ENCODE data around the gene ATP6AP2. TPM values are rescaled to one million over a fixed set of nuclear protein-coding genes. Genes with fewer than 3 reads are reported as not detected.

The ATP6AP2 gene
- total and polyA plus RNA-seq, 9 of the 15 experiments (the other 6 are each of a cell fraction or from before 2014, with no cell fraction given) = 23.3 to 131 (median 41.9) TPM

DNA sequence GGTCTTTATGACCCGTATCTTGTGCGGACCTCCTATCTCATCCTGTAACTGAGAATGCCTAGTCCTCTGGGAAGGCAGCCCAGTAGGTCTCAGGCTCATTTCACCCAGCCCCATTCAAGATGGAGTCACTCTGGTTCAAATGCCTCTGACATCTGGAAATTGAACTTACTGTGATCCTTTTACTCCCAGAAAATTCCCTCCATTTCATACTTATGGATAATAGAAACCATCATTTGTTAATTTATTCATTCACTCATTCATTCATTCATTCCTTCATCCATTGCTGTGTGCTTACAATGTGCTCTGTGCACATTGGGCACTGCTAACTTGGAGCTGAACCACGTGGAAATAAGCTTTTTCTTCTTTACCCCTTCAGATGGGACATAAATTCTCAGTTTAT lies 9.2 kb upstream of the ATP6AP2 start (continued):
- no peak for TF ChIP-seq SMAD2 (IDR thresholded peaks at IDR 0.05; ENCODE audit: low read depth, low read length)
- no peak for TF ChIP-seq SMARCA5 (IDR thresholded peaks at IDR 0.05)
- TF ChIP-seq TRIM28 (IDR thresholded peaks at IDR 0.05) = no peak
- peak; percentile 88; the same call in 1 of the 2 replicates for TF ChIP-seq ZNF444 (CRISPR knock-in tag; IDR thresholded peaks at IDR 0.05)
- TF ChIP-seq, protein P1, sequence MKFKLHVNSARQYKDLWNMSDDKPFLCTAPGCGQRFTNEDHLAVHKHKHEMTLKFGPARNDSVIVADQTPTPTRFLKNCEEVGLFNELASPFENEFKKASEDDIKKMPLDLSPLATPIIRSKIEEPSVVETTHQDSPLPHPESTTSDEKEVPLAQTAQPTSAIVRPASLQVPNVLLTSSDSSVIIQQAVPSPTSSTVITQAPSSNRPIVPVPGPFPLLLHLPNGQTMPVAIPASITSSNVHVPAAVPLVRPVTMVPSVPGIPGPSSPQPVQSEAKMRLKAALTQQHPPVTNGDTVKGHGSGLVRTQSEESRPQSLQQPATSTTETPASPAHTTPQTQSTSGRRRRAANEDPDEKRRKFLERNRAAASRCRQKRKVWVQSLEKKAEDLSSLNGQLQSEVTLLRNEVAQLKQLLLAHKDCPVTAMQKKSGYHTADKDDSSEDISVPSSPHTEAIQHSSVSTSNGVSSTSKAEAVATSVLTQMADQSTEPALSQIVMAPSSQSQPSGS (CRISPR knock-in tag; IDR thresholded peaks at IDR 0.05) = no peak
- TF ChIP-seq ELF2 (CRISPR knock-in tag; IDR thresholded peaks at IDR 0.05) = peak; percentile 85
- TF ChIP-seq, protein P2, sequence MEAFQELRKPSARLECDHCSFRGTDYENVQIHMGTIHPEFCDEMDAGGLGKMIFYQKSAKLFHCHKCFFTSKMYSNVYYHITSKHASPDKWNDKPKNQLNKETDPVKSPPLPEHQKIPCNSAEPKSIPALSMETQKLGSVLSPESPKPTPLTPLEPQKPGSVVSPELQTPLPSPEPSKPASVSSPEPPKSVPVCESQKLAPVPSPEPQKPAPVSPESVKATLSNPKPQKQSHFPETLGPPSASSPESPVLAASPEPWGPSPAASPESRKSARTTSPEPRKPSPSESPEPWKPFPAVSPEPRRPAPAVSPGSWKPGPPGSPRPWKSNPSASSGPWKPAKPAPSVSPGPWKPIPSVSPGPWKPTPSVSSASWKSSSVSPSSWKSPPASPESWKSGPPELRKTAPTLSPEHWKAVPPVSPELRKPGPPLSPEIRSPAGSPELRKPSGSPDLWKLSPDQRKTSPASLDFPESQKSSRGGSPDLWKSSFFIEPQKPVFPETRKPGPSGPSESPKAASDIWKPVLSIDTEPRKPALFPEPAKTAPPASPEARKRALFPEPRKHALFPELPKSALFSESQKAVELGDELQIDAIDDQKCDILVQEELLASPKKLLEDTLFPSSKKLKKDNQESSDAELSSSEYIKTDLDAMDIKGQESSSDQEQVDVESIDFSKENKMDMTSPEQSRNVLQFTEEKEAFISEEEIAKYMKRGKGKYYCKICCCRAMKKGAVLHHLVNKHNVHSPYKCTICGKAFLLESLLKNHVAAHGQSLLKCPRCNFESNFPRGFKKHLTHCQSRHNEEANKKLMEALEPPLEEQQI (IDR thresholded peaks at IDR 0.05) = no peak
- TF ChIP-seq, protein P3, sequence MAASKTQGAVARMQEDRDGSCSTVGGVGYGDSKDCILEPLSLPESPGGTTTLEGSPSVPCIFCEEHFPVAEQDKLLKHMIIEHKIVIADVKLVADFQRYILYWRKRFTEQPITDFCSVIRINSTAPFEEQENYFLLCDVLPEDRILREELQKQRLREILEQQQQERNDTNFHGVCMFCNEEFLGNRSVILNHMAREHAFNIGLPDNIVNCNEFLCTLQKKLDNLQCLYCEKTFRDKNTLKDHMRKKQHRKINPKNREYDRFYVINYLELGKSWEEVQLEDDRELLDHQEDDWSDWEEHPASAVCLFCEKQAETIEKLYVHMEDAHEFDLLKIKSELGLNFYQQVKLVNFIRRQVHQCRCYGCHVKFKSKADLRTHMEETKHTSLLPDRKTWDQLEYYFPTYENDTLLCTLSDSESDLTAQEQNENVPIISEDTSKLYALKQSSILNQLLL (CRISPR knock-in tag; IDR thresholded peaks at IDR 0.05; ENCODE audit: borderline replicate concordance) = no peak
- TF ChIP-seq KLF10 (CRISPR knock-in tag; IDR thresholded peaks at IDR 0.05) = no peak
- no peak for TF ChIP-seq CBX1 (IDR thresholded peaks at IDR 0.05; ENCODE audit: low read depth)
- TF ChIP-seq SP2 (IDR thresholded peaks at IDR 0.05; ENCODE audit: extremely low read depth, low read depth, low read length, poor library complexity, severe bottlenecking) = no peak
- no peak for TF ChIP-seq NFYB (IDR thresholded peaks at IDR 0.05; ENCODE audit: extremely low read depth, insufficient read length)
- TF ChIP-seq, protein P4, sequence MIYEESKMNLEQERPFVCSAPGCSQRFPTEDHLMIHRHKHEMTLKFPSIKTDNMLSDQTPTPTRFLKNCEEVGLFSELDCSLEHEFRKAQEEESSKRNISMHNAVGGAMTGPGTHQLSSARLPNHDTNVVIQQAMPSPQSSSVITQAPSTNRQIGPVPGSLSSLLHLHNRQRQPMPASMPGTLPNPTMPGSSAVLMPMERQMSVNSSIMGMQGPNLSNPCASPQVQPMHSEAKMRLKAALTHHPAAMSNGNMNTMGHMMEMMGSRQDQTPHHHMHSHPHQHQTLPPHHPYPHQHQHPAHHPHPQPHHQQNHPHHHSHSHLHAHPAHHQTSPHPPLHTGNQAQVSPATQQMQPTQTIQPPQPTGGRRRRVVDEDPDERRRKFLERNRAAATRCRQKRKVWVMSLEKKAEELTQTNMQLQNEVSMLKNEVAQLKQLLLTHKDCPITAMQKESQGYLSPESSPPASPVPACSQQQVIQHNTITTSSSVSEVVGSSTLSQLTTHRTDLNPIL (CRISPR knock-in tag; IDR thresholded peaks at IDR 0.05) = 0 out of 2 replicates have a peak, but pooled peaks have one; percentile 75
- TF ChIP-seq ZNF239 (CRISPR knock-in tag; IDR thresholded peaks at IDR 0.05) = peak; percentile 90
- TF ChIP-seq, protein P5, sequence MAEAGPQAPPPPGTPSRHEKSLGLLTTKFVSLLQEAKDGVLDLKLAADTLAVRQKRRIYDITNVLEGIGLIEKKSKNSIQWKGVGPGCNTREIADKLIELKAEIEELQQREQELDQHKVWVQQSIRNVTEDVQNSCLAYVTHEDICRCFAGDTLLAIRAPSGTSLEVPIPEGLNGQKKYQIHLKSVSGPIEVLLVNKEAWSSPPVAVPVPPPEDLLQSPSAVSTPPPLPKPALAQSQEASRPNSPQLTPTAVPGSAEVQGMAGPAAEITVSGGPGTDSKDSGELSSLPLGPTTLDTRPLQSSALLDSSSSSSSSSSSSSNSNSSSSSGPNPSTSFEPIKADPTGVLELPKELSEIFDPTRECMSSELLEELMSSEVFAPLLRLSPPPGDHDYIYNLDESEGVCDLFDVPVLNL (CRISPR knock-in tag; IDR thresholded peaks at IDR 0.05; ENCODE audit: low read depth) = no peak
- TF ChIP-seq MED1 (CRISPR knock-in tag; IDR thresholded peaks at IDR 0.05; ENCODE audit: borderline replicate concordance) = no peak
- no peak for TF ChIP-seq FOXK2 (conservative IDR thresholded peaks at IDR 0.05 in 1 of 2, IDR thresholded peaks at IDR 0.05 in 1 of 2; ENCODE audit: low read depth in 2 of 2)
- peak; percentile 95 for TF ChIP-seq BACH1 (tag; IDR thresholded peaks at IDR 0.05)
- TF ChIP-seq EP400 (IDR thresholded peaks at IDR 0.05) = no peak
- no peak for TF ChIP-seq ZNF3 (CRISPR knock-in tag; IDR thresholded peaks at IDR 0.05)
- no peak for TF ChIP-seq ZNF785 (CRISPR knock-in tag; IDR thresholded peaks at IDR 0.05)
- no peak for TF ChIP-seq CCAR2 (IDR thresholded peaks at IDR 0.05; ENCODE audit: low read depth, low read length)
- TF ChIP-seq, protein P6, sequence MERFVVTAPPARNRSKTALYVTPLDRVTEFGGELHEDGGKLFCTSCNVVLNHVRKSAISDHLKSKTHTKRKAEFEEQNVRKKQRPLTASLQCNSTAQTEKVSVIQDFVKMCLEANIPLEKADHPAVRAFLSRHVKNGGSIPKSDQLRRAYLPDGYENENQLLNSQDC (CRISPR knock-in tag; IDR thresholded peaks at IDR 0.05) = no peak
